H1 (cell line): ENCODE results near the gene MOSMO. TPM values are rescaled to one million over a fixed set of nuclear protein-coding genes. Genes with fewer than 3 reads are reported as not detected.

ENCODE experiments used
- polyA plus RNA-seq, 7 experiments: library from polyadenylated mRNA; depleted of rRNA in 3 of 7; stranded (reverse) in 5 of 7; unstranded in 2 of 7; fragments of >200 nt in 5 of 7; fragments of 200-250 nt in 2 of 7; gene quantifications; 1 replicate in 5 of 7; 2 replicates in 1 of 7; 4 replicates in 1 of 7; pipeline versions ENCODE4 v1.2.1 to v1.2.3, GENCODE V29; 2011 to 2013; ENCODE audit warnings: missing spikeins in 2 of 7, mixed read lengths in 2 of 7
- total RNA-seq: library from RNA; stranded (reverse); fragmentation: NEBNext Ultra II Directional; extraction: Animal tissue kit (Norgen Biotek cat#: 25700); gene quantifications from 2 replicates; pipeline ENCODE4 v1.2.1, GENCODE V29; 2021

Gene MOSMO
- total and polyA plus RNA-seq, 2 of the 8 experiments (the other 6 are each of a cell fraction or from before 2014, with no cell fraction given), result 8.6 to 14.8 TPM

Other genes with a start within 250 kb of the MOSMO start
- 94.8 and 101 TPM in 2 replicates for gene NPIPB4, start 150.4 kb upstream of the MOSMO start, total RNA-seq
- 21.3 and 27.7 TPM in 2 replicates for gene NPIPB4, start 150.4 kb upstream of the MOSMO start, polyA plus RNA-seq (2011; rRNA removed)
- 182 TPM in 2 replicates for gene UQCRC2, start 54.8 kb upstream of the MOSMO start, total RNA-seq
- 63.3 and 94.4 TPM in 2 replicates for gene UQCRC2, start 54.8 kb upstream of the MOSMO start, polyA plus RNA-seq (2011; rRNA removed)
- gene PDZD9, start 7.0 kb upstream of the MOSMO start, total RNA-seq, result not detected in 2 replicates
- not detected in 2 replicates for gene PDZD9, start 7.0 kb upstream of the MOSMO start, polyA plus RNA-seq (2011; rRNA removed)
- not detected in 2 replicates for gene VWA3A, start 84.4 kb downstream of the MOSMO start, total RNA-seq
- 0.03 and 0.05 TPM in 2 replicates for gene VWA3A, start 84.4 kb downstream of the MOSMO start, polyA plus RNA-seq (2011; rRNA removed)
- gene SDR42E2, start 154.4 kb downstream of the MOSMO start, total RNA-seq, result not detected in 2 replicates
- gene SDR42E2, start 154.4 kb downstream of the MOSMO start, polyA plus RNA-seq (2011; rRNA removed), result 0.08 and 0.25 TPM in 2 replicates
- gene EEF2K, start 198.2 kb downstream of the MOSMO start, total RNA-seq, result 30.2 and 30.5 TPM in 2 replicates
- gene EEF2K, start 198.2 kb downstream of the MOSMO start, polyA plus RNA-seq (2011; rRNA removed), result 14.9 and 16.3 TPM in 2 replicates